HG02870 (cell line): ENCODE results near the gene NINL.
A peak's percentile ranks its signal among the peaks of the same experiment; 100 is the strongest.
"Not testable (repeated sequence)": the region's sequence is repeated elsewhere in the genome, so short reads cannot be mapped to it uniquely, and the experiment has no call there.

ENCODE experiments used
- ATAC-seq: cut with Tn5 transposase; IDR thresholded peaks from one replicate; pipeline ENCODE4 v1.9.1; 2021; ENCODE audit warnings: mild to moderate bottlenecking, moderate library complexity; ENCODE audit not compliant: unreplicated experiment

Gene NINL

DNA sequence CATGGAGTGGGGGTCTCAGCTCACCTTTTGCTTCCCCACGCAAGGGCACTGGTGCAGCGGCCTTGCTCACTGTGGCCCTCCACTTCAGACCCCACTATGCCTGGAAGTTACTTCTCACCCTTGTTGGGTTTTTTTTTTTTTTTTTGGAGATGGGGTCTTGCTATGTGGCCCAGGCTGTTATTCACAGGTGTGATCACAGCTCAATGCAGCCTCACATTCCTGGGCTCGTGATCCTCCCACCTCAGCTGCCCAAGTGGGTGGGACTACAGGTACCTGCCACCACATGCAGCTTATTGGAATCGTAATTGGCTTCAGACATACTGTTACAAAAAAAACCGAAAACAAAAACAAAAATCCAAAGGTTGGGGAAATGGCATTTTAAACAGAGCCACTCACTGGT is 32.4 kb downstream of the NINL start:
- ATAC-seq: no peak

DNA sequence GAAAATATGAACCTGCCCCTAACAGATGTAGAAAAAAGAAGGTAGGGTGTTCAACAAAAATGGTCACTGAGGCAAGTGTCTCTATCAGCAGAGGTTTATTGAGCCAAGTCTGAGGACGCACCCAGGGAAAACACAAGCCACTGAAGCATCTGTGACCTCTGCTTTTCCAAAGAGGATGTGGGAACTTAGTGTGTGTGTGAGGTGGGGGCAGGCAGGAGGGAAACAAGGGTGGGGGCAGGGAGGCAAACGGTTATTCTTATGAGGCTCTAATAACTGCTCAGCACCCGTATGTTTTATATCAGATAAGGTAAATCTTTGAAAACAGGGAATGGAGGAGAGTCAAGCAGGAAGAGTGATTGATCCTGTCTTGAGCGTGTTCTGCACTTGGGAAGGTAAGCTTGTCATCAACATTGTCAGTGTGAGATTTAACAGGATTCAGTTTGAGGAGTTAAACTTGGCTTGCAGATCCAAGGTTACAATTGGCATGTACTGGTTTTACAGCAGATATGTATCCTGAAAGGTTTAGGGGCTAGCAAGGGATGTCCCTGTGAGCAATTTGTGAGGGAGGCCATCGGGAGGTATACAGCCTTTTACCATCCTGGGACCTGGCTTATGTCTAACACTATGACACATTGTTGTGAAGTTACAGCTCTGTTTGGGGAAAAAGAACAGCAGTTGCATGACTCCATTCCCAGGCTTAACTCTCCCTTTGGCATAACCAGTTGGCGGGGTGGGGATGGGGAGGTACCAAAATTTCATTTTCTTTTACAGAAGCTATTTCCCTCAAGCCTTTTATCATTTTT is 33.7 kb downstream of the NINL start:
- ATAC-seq: no peak

DNA sequence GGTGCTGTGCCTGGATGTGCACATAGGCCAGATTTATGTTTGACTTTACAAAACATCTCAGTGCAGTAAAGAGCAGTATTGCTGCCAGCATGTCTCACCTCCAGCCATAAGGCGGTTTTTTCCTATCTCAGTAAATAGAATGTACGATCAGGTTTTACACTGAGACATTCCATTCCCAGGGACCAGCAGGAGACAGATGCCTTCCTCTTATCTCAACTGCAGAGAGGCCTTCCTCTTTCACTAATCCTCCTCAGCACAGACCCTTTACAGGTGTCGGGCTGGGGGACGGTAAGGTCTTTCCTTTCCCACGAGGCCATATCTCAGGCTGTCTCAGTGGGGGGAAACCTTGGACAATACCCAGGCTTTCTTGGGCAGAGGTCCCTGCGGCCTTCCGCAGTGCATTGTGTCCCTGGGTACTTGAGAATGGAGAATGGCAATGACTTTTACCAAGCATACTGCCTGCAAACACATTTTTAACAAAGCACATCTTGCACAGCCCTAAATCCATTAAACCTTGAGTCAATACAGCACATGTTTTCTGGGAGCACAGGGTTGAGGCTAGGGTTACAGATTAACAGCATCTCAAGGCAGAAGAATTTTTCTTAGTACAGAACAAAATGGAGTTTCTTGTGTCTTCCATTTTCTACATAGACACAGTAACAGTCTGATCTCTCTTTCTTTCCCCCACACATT is 34.5 kb downstream of the NINL start:
- not testable (repeated sequence) for ATAC-seq

DNA sequence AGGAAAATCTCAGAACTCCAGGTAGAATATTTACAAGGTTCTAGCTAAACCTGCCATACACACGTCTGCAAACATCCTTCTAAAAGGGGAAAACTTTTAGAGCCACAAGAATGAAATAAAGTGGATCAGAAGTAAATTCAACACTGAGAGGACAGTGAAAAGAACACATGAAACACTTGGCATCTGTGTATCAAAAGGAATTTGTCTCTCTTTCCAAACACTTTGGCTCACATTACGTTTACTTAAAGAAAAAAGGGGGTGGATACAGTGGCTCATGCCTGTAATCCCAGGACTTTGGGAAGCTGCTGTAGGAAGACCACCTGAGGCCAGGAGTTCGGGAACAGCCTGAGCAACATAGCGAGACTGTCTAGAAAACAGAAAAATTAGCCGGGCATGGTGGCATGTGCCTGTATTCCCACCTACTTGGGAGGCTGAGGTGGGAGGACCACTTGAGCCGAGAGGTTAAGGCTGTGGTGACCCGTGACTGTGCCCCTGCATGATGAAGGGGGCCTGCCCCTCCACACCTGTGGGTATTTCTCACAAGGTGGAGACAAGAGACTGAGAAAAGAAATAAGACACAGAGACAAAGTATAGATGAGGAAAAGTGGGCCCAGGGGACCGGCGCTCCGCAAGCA is 35.4 kb downstream of the NINL start:
- no peak for ATAC-seq

DNA sequence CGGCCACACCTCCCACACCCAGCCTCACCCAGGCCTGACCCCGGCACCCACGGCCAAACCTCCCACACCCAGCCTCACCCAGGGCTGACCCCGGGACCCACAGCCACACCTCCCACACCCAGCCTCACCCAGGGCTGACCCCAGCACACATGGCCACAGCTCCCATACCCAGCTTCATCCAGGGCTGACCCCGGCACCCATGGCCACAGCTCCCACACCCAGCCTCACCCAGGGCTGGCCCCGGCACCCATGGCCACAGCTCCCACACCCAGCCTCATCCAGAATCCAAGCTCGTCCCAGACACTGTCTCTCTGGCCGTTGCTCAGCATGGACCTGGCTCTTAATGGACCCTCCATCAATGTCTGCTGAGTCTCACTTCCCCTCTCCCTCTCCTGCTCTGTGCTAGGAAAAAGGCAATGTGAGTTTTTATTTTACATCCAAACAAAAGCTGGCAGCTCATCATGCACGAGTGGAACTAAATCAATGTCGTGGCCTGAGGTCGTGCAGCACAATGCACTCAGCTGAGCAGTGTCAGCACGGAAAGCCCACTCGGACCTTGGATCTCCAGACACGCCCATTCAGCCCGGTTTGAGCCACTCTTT is 36.1 kb downstream of the NINL start:
- ATAC-seq: no peak

DNA sequence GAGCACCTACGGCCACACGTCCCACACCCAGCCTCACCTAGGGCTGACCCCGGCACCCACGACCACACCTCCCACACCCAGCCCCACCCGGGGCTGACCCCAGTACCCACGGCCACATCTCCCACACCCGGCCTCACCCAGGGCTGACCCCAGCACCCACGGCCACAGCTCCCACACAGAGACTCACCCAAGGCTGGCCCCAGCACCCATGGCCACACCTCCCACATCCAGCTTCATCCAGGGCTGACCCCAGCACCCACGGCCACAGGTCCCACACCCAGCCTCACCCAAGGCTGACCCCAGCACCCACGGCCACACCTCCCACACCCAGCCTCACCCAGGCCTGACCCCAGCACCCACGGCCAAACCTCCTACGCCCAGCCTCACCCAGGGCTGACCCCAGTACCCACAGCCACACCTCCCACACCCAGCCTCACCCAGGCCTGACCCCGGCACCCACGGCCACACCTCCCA is 36.7 kb downstream of the NINL start:
- no peak for ATAC-seq

DNA sequence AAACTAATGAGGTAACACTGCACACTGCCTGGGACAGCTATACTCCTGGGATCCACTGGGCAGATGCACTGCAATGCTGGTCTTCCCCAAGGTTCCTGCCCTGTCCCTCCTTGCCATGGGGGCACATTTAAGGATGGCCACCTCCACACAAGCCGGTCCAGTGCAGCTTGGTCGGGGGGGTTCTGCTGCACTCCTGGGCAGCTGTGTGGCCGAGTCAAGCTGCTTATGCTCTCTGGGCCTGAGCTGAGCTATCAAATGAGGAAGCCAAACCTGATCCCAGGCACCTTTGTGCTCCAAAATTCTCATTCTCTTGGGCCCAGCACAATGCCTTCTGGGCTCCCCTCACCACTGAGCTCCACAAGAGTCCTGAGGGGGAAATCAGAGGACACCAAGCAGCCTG is 37.3 kb downstream of the NINL start:
- no peak for ATAC-seq

DNA sequence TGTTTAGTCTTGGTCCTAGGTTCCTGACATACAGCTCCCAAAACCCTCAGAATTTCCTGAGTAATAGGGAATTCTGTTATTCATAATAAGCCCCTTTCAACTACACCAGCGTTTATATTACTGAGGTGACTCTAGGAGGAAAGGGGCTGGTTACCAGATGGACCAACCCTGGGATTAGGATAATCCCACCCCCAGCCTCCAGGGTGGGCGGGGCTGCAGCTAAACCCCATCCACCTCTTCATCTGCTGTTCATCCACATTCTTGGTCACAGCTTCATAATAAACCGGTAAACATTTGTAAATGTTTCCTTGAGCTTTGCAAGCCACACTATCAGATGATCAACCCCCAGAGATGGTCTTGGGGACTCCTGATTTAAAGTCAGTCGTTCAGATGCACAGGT is 38.3 kb downstream of the NINL start:
- ATAC-seq: no peak

DNA sequence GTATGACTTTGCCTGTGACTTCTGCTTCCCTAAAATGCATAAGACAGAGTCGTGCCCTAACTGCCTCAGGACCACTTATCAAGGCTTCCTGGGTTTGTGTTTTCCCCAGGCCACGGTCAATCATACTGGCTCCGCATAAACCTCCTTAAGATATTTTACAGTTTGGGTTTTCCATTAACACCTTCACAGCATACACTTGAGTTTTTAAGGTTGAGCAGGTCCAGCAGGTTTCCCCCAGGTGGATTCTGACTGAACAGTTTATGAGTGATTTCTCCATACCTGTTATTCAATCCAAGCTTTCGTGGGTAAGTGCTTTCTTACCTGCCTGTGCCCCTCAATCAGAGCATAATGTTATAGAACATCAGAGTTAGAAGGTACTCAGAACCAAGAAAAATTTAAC is 39.3 kb downstream of the NINL start:
- ATAC-seq: no peak

DNA sequence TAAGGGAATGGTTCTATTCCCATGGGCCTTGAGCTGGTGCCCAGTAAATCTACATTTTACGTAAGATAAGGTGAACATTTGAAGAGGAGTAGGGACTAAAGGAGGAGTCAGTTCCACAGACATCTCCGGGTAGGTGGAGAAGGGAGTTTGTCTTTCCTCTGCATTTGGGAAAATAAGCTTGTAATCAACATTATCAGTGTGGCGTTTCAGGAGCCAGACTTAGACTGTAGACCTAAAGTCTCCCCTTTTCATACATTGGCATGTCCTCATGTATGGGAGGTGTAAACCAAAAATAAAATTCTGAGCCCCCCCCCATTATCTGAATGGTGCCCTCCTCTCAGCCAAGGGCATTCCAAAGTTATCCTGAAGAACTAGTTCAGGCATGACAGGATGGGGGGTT is 40.2 kb downstream of the NINL start:
- no peak for ATAC-seq

DNA sequence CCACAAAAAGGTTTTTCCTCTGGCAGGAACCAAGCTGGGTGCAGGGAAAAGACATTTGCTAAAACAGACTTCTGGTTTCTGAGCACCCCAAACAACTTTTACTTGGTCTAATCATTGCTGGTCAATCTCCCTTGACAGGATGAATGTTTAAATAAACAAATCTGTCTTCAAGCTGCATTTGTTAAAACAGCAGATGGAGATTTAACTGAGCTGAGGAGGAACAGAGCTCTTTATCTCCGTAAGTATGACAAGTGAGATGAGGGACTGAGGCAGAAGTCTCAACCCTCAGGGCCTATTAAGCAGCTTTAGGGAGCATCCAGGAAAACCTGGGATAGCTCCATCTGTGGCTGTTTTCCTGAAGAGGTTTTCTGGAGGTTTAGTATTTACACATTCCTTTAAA is 40.6 kb downstream of the NINL start:
- ATAC-seq: no peak

DNA sequence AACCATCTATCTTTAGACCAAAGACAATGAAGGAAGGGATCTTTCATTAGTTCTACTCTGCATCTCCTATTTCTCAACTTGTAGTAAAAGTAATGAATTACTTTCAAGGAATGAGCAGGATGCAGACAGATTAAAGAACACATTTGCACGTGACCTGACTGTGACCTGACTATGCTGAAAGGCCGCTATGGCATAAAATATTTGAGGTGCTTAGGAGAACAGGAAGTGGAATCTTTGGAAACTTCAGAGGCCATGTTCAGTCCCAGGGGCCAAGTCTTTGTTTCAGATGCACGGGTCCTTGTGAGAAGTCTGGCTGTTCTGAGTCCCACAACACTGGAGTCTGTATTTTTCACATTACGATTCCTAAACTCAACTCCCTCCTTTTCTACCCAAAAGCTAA is 41.0 kb downstream of the NINL start:
- no peak for ATAC-seq

DNA sequence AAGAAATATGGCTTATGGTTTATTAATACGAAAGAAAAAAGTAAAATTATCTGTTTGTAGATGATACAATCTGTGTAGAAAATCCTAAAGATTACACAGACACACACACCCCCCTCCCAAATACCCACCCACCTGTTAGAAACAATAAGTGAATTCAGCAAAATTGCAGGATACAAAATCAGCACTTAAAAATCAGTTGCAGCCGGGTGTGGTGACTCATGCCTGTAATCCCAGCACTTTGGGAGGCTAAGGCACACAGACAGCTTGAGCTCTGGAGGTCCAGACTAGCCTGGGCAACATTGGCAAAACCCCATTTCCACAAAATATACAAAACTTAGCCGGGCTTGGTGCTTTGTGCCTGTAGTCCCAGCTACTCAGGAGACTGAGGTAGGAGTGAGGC is 42.3 kb downstream of the NINL start:
- ATAC-seq: no peak

DNA sequence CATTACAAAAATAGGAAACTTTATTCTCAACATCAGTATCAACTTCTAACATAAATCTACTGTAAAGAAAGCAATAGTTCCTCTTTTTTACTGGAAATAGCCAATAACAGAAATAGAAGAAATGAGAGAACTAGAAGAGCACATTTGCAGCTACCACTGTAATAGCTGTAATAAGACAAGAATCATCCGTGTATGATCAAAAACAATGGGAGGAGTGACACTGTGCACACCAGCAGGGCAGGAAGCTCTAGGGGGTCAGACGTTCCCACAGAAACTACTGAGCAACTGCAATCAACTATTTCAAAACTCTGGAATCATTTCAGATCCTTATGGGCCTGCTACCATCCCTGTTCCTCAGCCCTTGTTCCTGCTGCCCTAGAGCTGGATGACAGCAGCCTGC is 43.7 kb downstream of the NINL start:
- no peak for ATAC-seq

DNA sequence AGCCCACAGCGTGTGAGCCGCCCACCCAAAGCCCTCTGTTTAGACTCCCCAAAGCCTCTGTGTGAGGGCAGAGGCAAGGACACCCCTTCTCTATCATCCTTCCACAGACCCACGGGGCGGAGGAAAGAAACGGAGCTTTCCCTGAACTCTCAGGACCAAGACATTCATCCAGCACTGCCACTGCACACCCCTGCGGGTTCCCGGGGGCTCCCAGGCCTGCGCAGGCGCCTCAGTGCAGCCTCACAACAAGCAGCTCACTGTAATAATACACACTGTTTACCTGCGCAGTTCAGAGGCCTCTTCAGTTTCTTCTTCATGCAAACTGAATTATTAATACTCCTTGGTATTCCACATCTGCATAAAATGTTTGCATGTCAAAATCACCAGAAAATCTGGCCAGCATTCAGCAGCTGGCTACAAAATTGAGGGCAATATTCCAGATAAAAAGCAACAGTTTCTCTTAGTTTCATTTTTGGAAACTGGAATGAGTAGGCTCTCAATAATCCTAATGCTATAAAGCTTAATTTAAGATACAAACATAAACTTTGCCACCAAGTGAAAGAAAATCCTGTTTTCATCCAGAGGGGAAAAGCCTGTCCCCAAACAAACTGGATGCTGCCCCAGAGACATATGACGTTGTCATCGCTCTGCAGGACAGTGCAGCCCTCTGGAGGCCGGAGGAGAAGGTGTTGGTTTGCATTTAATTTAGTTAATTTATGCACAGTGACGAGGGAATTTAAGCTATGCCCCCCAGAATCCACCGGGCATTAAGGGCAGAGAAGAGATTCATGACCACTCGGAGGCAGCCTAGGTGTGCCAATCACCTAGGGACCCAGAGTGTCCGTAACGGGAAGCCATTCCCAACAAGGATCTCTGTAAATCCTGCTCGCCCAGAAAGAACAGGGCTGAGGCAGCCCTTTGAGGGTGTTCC is 45.3 kb downstream of the NINL start:
- ATAC-seq: peak; percentile 13

DNA sequence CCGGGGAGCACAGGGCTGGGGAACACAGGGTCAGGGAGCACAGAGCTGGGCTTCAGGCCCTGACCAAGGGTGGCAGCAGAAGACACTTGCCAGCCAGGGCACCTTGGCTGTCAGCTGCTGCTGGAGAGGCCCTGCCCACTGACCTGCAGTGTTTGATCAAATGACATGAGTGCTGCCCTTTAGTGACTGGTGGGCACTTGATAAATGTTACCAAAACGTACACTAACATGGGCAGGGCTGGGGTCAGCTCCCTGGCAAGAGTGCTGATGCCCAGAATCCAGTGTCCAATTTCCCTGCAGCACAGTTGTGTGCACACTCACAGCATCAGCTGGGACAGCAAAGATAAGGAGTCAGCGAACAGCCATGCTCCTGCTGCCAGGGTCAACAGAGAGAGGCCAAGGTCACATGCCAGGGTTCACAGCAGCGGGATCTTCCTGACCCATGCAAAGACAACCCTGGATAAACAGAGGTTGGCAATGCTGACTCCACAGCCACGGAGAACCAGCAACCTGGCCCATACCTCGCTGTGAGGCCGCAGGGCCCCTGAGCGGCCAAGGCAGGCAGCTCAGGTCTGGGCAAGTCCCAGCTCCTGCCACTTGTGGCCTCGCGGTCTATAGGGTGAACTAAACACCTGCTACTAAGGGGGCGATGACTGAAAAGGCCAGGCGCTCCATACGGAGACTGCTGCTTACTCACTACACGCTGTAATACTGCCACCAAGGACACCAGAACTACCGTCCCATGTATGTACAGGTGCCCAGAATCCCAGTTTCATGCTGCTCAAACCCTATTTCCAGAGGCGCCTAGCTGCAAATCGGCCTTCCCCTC is 46.3 kb downstream of the NINL start:
- peak; percentile 56 for ATAC-seq

DNA sequence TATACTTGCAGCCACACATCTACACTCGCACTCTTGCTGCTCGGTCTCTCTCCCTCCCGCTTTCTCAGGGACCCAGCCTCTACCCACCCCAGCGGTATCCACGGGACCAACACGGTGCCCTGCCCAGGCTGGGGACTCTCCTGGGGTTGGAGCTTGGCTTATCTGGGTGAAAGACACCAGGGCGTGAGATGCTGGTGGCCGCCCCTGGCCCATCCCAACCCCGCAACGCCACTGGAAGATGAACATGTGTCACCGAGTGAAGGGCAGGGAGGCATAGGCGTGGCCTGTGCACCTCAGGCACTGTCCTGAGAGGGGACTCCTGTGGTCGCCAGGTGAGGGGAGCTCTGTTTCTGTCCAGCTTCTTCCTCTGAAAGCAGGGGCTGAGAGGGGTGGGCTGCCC is 47.4 kb downstream of the NINL start:
- no peak for ATAC-seq

DNA sequence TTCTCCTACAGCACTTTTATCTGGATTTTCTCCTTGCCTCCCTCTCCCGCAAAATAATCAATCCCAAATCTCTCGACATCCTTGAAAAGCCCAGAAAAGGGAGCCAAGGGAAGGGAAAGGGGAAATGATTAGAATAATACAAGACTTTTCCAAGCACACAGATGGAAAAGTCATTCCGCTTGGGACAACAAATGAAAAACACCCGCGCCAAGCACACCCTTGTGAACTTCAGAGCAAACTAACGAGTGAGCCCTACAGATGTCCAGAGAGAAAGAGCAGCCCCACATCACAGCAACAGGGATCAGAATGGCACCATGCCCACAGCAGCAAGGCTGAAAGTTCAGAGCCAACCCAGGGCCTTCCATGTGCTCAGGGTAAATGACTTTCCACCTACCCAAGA is 49.6 kb downstream of the NINL start:
- no peak for ATAC-seq

DNA sequence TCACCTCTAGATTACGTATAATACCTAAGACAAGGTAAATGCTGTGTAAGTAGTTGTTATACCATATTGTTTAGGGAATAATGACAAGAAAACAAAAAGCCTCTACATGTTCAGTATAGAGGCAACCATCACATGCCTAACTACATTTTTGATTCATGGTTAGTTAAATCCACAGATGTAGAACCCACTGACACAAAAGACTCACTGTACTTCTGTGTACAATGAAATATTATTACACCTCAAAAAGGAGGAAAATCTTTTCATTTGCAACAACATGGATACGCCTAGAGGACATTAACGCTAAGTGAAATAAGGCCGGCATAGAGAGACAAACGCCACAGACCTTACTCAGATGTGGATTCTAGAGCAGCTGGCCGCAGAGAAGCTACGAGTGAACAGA is 50.5 kb downstream of the NINL start:
- no peak for ATAC-seq
